ENCODE measurements around the gene NEU2.

Gene NEU2

DNA sequence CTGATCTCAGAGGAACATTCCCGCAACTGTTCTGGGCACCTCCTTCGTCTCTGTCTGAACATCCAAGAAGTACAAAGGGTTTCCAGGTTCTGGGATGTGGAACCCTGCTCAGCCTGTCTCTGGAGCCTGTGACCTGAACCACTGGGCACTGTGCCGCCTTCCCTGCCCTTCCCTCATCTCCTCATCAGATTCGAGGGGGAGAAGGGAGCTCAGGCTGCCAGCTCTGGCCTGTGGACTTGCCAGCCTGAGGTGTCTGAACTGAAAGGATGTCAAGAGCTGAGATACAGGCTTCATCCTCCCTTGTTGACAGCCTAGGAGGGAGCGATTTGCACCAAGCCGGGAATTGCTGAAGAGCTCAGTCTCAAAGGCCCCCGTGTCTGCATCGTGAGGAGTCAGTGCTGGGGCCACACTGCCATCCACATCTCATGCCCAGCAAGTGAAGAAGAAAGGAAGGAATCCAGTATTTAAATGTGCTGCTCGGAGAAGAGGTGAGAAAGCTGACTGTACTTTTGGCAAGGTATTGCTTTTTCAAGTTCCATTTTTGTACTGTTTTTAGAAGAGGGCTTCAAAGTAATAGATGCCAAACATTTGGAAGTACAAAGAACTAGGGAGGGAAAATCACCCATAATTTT is 12.6 kb downstream of the NEU2 start:
- Histone ChIP-seq H3K36me3 (ENCODE audit: insufficient read depth, low read length) (no peaks in the 10 kb centered on the region), H3K4me1 (ENCODE audit: insufficient read depth, low read length, severe bottlenecking) (no peaks in the 10 kb centered on the region), H3K4me2 (ENCODE audit: low read length) (no peak overlapping the region), H3K4me3 (ENCODE audit: low read depth, low read length, poor library complexity, severe bottlenecking) (no peak overlapping the region), H3K79me2 (ENCODE audit: insufficient read depth, low read length) (no peaks in the 10 kb centered on the region), H2AFZ (ENCODE audit: low read length) (no peak overlapping the region), H3K9ac (ENCODE audit: low read length) (no peak overlapping the region), H3F3A (ENCODE audit: insufficient read depth, low read length) (no peaks in the 10 kb centered on the region), H4K20me1 (ENCODE audit: insufficient read depth, low read length) (no peaks in the 10 kb centered on the region), H3K27me3 (ENCODE audit: insufficient read depth, low read length) (no peaks in the 10 kb centered on the region), H3K9me3 (ENCODE audit: low read length) (no peaks in the 10 kb centered on the region), H3K9me2 (ENCODE audit: low read depth, low read length) (no peaks in the 10 kb centered on the region), H3K27ac (ENCODE audit: low read depth, low read length, poor library complexity, severe bottlenecking) (no peak overlapping the region)
- no peak for TF ChIP-seq EZH2 (IDR thresholded peaks at IDR 0.05; ENCODE audit: borderline replicate concordance, low read length)
- TF ChIP-seq, protein P1, sequence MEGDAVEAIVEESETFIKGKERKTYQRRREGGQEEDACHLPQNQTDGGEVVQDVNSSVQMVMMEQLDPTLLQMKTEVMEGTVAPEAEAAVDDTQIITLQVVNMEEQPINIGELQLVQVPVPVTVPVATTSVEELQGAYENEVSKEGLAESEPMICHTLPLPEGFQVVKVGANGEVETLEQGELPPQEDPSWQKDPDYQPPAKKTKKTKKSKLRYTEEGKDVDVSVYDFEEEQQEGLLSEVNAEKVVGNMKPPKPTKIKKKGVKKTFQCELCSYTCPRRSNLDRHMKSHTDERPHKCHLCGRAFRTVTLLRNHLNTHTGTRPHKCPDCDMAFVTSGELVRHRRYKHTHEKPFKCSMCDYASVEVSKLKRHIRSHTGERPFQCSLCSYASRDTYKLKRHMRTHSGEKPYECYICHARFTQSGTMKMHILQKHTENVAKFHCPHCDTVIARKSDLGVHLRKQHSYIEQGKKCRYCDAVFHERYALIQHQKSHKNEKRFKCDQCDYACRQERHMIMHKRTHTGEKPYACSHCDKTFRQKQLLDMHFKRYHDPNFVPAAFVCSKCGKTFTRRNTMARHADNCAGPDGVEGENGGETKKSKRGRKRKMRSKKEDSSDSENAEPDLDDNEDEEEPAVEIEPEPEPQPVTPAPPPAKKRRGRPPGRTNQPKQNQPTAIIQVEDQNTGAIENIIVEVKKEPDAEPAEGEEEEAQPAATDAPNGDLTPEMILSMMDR (IDR thresholded peaks at IDR 0.05; ENCODE audit: low read length) = no peak

DNA sequence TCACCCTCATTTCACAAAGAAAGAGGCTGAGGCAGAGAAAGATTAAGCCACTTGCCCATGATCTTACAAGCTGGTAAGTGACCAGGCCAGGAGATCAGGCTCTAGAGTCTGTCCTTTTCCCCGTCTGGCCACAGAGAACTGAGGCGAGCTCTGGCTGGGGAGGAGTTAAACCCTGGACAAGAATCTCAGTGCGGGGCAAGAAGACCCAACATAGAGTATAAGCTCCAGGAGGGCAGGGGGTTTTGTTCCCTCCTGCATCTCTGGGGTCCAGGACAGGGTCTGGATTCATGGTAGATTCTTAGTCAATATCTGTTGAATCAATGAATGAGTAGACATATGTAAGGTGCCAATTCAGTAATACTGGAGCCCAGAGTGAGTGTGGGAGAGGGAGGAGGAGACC is 14.7 kb downstream of the NEU2 start:
- Histone ChIP-seq H3K36me3 (ENCODE audit: insufficient read depth, low read length) (no peaks in the 10 kb centered on the region), H3K9me2 (ENCODE audit: low read depth, low read length) (no peaks in the 10 kb centered on the region), H3F3A (ENCODE audit: insufficient read depth, low read length) (no peaks in the 10 kb centered on the region), H2AFZ (ENCODE audit: low read length) (no peak overlapping the region), H3K4me3 (ENCODE audit: low read depth, low read length, poor library complexity, severe bottlenecking) (no peak overlapping the region), H3K9ac (ENCODE audit: low read length) (no peak overlapping the region), H3K9me3 (ENCODE audit: low read length) (no peaks in the 10 kb centered on the region), H3K4me2 (ENCODE audit: low read length) (no peak overlapping the region), H3K27me3 (ENCODE audit: insufficient read depth, low read length) (no peaks in the 10 kb centered on the region), H4K20me1 (ENCODE audit: insufficient read depth, low read length) (no peaks in the 10 kb centered on the region), H3K79me2 (ENCODE audit: insufficient read depth, low read length) (no peaks in the 10 kb centered on the region), H3K4me1 (ENCODE audit: insufficient read depth, low read length, severe bottlenecking) (no peaks in the 10 kb centered on the region), H3K27ac (ENCODE audit: low read depth, low read length, poor library complexity, severe bottlenecking) (no peak overlapping the region)
- no peak for TF ChIP-seq EZH2 (IDR thresholded peaks at IDR 0.05; ENCODE audit: borderline replicate concordance, low read length)
- TF ChIP-seq, protein P1 (IDR thresholded peaks at IDR 0.05; ENCODE audit: low read length) = no peak

DNA sequence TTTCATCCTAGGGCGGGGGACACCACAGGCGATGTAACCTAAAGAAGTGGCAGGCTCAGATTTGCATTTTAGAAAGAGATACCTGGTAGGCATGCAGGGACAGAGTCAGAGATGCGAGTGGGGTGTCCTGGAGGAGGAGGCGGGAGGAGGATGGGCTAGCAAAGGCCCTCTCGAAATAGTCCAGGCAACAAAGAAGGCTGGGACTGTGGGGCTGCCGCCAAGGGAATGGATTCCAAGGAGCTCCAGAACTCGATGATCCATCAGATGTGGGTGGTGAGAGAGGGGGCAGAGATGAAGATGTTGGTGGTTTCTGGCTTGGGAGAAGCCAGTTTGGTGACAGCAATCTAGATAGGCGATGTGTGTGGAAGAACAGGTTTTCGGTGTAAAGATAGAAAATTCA is 15.2 kb downstream of the NEU2 start:
- Histone ChIP-seq H2AFZ (ENCODE audit: low read length) (no peak overlapping the region), H3K4me2 (ENCODE audit: low read length) (no peak overlapping the region), H3K36me3 (ENCODE audit: insufficient read depth, low read length) (no peaks in the 10 kb centered on the region), H4K20me1 (ENCODE audit: insufficient read depth, low read length) (no peaks in the 10 kb centered on the region), H3K27me3 (ENCODE audit: insufficient read depth, low read length) (no peaks in the 10 kb centered on the region), H3K9ac (ENCODE audit: low read length) (no peak overlapping the region), H3K4me3 (ENCODE audit: low read depth, low read length, poor library complexity, severe bottlenecking) (no peak overlapping the region), H3K79me2 (ENCODE audit: insufficient read depth, low read length) (no peaks in the 10 kb centered on the region), H3K9me2 (ENCODE audit: low read depth, low read length) (no peaks in the 10 kb centered on the region), H3K27ac (ENCODE audit: low read depth, low read length, poor library complexity, severe bottlenecking) (no peak overlapping the region), H3F3A (ENCODE audit: insufficient read depth, low read length) (no peaks in the 10 kb centered on the region), H3K4me1 (ENCODE audit: insufficient read depth, low read length, severe bottlenecking) (no peaks in the 10 kb centered on the region), H3K9me3 (ENCODE audit: low read length) (no peaks in the 10 kb centered on the region)
- no peak for TF ChIP-seq EZH2 (IDR thresholded peaks at IDR 0.05; ENCODE audit: borderline replicate concordance, low read length)
- TF ChIP-seq, protein P1 (IDR thresholded peaks at IDR 0.05; ENCODE audit: low read length) = no peak
